ENCODE measurements around the gene TMPRSS13.
"Not testable (repeated sequence)": the region's sequence is repeated elsewhere in the genome, so short reads cannot be mapped to it uniquely, and the experiment has no call there.

Gene TMPRSS13

GRCh38 chr11:117929142-117929915 is at the start of gene TMPRSS13:
Gene TMPRSS13 (minus strand): TSS chr11:117929402. CDS start chr11:117929307, 95 bp downstream.
- no peak for DNase-seq

DNA sequence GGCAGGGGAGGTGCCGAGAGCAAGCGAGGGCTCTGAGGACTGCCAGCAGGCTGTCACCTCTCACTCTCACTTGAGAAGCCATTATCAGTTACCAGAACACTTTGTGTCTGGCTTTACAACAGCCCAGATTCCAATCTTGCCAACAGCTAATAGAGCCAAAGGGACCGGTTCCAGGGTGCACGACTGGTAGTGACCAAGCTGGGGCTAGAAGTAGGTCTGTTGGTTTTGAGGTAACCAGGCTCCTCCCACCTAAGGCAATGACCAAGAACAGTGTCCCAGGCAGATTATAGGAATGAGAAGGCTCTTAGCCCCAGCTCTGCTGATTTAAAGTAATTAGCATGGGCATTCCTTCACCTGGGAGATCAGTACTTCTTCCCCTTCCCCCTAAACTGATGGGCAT is 49.8 kb upstream of the TMPRSS13 start:
- DNase-seq = no peak

DNA sequence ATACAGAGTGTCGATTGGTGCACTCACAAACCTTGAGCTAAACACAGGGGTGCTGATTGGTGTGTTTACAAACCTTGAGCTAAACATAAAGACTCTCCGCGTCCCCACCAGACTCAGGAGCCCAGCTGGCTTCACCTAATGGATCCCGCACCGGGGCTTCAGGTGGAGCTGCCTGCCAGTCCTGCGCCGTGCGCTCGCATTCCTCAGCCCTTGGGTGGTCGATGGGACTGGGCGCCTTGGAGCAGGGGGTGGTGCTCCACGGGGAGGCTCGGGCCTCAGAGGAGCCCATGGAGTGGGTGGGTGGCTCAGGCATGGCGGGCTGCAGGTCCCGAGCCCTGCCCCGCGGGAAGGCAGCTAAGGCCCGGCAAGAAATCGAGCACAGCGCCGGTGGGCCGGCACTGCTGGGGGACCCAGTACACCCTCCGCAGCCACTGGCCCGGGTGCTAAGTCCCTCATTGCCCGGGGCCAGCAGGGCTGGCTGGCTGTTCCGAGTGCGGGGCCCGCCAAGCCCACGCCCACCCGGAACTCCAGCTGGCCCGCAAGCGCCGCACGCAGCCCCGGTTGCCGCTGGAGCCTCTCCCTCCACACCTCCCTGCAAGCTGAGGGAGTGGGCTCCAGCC is 49.2 kb upstream of the TMPRSS13 start:
- not testable (repeated sequence) for DNase-seq

GRCh38 chr11:117977612-117978264 is 48.5 kb upstream of the TMPRSS13 start:
- DNase-seq = not testable (repeated sequence)

GRCh38 chr11:117977029-117977428 is 47.8 kb upstream of the TMPRSS13 start:
- no peak for DNase-seq

DNA sequence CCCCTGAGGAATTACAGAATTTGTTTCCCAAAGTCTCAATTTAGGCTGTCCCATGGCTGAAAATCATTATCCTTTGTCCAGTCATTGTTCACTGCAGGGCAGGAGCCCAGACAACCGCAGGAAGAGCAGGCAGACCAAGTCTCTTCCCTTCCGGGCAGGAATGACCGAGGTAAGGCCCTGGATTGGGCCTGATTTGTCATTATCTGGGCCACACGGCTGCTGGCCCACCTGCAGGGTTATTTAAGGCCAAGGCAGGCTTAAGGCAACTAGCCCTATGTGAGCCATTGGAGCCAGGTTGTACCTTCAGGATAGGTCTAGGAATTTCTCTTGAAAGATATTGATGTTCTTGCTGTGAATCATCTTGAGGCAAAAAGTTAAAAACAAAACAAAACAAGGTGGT is 47.2 kb upstream of the TMPRSS13 start:
- DNase-seq = no peak

- no peak for DNase-seq
Observed at GRCh38 chr11:117973503-117973860, 44.3 kb upstream of the TMPRSS13 start.

DNA sequence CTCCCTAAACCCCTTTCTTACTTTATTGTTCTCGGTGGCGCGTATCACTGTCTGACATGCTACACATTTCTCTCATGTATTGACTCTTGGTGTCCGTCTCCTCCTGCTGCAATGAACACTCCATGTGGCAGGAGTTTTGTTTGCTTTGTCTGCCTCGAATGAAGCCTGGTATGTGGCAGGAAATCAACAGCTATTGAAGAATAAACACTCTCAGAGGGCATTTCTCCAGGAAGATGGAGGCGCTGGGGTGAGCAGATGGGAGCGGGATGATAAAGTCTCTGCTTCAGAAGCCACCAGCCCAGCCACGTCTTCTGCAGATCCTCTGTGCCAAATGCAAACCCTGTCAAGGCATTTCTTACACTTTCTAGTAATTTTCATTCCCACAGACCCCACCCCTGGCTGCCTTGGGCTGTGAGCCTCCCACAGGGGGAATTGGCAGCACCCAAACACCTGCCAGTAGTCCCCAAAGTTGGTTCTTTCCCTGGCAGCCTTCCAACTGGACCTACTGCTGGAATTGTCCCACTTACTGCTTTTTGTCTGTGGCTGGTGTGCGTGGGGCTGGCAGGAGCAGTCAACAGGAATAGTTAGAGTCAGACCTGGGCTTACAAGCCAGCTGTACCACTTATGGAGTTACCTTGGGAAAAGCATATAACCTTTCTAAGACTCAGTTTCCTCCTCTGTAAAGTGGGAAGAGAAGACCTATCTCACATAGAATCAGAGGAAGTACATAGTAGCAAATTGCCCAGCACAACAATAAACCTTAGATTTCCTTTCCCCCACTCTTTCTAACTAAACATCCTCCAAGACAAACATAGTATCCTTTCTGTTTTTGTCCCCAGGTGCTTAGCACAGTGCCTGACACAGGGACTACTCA is 43.7 kb upstream of the TMPRSS13 start:
- no peak for DNase-seq

DNA sequence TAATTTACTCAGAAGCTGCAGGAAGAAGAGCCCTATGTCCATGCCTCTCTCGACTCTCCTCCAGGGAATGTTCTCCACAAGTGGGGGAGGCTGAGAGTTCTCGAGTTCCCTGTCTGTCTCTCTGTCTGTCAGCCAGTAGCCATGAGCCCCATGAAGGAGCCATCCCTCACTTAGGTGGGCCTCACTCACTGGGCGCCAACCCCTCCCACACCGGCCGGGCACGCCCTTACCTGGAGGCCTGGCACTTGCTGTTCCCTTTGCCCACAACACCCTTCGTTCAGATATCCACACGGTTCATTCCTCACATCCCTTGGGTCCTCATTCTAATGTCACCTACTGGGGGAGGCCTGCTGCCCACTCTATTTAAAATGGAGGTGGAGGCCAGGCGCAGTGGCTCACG is 42.8 kb upstream of the TMPRSS13 start:
- no peak for DNase-seq

- DNase-seq = no peak
Observed at GRCh38 chr11:117970400-117971024, 41.3 kb upstream of the TMPRSS13 start.

DNA sequence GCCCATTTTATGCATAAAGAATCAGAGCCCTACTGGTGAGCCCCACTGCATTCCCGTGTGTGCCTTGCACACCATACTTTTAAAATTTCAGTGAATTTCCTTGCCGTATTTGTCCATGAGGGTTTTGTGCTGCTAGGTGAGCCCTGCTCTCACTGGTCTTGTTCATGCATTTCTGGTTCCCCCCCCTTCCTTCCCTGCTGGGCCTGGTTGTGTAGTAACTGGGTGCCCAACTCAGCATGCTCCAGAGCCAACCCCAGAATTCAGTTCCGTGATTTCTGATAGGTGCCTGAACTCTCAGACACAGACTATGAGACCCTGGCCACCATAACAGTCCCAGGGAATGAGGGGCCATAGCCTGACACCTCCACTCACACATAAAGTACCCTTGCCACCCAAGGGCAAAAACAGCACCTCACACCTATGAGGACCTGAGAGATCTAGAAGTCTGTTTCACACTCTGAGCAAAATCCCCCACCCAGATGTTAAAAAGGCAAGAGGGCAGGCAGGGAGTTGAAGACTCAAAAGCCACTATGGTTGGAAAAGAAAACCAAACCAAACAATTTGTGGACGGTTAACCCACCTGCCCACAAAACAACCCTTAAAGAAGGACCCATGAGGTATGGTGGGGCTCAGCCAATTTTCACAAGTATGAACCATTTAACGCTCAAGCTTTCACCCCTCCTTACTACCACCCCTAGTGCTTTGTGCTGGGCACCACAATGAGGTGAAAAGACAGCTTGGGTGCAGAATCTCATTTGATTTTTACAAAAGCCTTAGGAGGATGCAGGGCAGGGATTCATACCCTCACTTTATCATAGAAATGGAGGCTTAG is 40.2 kb upstream of the TMPRSS13 start:
- DNase-seq = no peak

GRCh38 chr11:117966908-117967307 is 37.7 kb upstream of the TMPRSS13 start:
- no peak for DNase-seq

GRCh38 chr11:117962826-117963225 is 33.6 kb upstream of the TMPRSS13 start:
- no peak for DNase-seq

DNA sequence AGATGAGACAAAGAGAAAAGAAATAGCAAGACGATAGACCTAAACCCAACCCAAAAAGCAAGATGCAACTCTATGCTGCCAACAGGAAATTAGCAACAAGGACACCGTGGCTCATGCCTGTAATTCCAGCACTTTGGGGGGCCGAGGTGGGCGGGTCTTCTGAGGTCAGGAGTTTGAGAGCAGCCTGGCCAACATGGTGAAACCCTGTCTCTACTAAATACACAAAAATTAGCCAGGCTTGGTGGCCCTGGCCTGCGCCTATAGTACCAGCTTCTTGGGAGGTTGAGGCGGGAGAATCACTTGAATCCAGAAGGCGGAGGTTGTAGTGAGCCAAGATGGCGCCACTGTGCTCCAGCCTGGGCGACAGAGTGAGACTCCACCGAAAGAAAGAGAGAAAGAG is 32.7 kb upstream of the TMPRSS13 start:
- DNase-seq = no peak

GRCh38 chr11:117960406-117960805 is 31.2 kb upstream of the TMPRSS13 start:
- DNase-seq = no peak

DNA sequence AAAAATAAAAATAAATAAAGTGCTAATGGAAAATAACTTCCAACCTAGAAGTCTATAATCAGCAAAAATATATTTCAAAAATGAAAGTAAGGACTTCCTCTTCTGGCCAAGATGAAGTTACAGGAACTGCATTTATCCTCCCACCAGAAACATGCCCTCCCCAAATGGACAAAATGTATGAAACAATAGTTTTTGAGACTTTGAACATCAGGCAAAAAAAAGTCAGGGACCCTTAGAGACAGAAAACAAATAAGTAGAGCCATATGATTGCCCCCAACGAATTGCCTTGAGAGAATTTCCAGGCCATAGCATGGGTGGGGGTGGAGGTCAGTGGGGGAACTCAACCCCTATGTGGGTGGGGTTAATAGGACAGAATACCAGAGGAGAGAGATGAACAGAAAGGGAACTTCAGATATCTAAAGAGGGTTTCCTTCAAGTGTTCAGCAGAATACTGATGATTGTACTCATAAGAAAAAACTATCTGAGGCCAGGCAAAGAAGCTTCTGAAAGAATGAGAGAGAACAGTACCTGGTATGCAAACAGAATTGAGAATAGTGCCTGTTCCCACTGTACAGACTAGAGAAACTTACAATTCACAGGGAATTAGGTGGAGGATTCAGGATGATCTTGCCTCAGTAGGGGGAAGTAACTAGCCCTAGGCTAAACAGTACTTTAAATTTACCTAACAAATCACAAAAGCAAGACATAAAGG is 30.4 kb upstream of the TMPRSS13 start:
- DNase-seq = no peak

DNA sequence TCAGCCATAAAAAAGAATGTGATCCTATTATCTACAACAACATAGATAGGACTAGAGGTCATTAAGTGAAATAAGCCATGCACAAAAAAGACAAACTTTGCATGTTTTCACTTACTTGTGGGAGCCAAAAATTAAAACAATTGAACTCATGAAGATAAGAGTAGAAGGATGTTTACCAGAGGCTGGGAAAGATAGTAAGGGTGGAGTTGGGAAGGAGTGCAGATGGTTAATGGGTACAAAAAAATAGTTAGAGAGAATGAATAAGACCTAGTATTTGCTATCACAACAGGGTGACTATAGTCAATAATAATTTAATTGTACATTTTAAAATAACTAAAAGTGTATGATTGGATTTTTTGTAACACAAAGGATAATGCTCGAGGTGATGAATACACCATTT is 29.7 kb upstream of the TMPRSS13 start:
- no peak for DNase-seq

GRCh38 chr11:117953024-117953671 is 23.9 kb upstream of the TMPRSS13 start:
- no peak for DNase-seq

DNA sequence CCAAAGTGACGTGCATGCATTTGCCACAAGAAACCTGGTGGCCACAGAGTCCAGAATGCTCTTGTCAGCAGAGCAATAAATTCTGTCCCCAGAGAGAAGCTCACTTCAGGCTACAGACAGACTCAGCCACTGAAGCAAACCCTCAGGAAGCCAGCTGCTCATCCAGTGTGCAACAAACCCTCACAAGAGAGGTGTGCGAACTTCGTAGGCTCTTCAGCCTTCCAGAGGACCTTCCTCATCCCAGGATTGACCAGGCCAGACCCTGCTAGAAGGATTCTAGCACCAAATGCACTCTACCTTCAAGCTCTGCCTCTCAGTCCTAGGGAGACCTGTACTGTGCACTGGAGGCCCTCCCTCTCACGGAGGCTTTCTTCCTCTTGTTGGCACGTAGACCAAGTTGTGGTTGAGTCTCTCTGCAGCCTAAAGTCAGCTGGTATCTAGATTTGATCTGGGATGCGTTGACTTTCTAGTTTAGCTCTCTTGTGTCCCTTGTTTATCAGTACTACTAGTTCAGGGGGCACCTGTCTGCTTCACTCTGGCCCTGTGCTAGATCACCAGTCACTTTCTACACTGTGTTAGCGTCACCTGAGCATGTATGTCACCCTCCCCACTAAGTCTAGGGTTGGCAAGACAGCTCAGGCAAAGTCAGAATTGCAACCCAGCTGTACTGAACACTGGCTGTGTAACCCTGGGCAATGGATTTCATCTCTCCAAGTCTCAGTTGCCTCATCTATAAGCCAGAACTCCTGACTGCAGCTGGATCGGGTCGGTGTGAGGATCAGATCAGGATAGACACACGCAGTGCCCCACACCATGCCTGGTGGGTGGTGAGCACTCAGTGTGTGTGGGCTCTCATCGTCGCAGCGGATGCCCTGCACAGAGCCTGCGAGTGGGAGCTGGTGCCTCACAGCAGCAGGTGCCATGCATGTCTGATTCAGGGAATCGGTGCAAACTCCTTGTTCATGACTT is 22.1 kb upstream of the TMPRSS13 start:
- no peak for DNase-seq

All from femur (tissue), 1 donor.